ENCODE measurements around the gene CYTH3. TPM values are rescaled to one million over a fixed set of nuclear protein-coding genes. Genes with fewer than 3 reads are reported as not detected.

Gene CYTH3
- total and polyA plus RNA-seq, 2 experiments from 2014 or later = 34.2 to 47.1 TPM

GRCh38 chr7:6139189-6139996, 133.0 kb downstream of the CYTH3 start:
- H3K4me3 ChIP-seq = no peak overlapping the region
- no peaks in the 10 kb centered on the region for H3K9me2 ChIP-seq (ENCODE audit: insufficient read depth)
- peaks cover 28% of the 10 kb centered on the region for H3K36me3 ChIP-seq (ENCODE audit: low read depth)
- H3K9me3 ChIP-seq (ENCODE audit: low read depth) = no peaks in the 10 kb centered on the region
- H3K4me1 ChIP-seq (ENCODE audit: insufficient read depth) = no peaks in the 10 kb centered on the region
- H3K9ac ChIP-seq = no peak overlapping the region
- in situ Hi-C loops (cut with MboI) = no loop called here
- 89 to 90% methylated on average over 17 of the region's 17 CpGs for WGBS, 2 experiments (ENCODE audit: low coverage in 1 of 2, low lambda C conversion rate in 2 of 2, missing lambda C conversion rate in 2 of 2)
- no peaks in the 10 kb centered on the region for H3K27me3 ChIP-seq (replicated peaks; ENCODE audit: insufficient read depth)
- no peak overlapping the region for H3K4me2 ChIP-seq (ENCODE audit: unreplicated experiment)
- no peak overlapping the region for H2AFZ ChIP-seq
- TF ChIP-seq EZH2 (IDR thresholded peaks at IDR 0.05; ENCODE audit: insufficient read depth, poor library complexity, severe bottlenecking) (no peak), EZH2phosphoT487 (IDR thresholded peaks at IDR 0.05; ENCODE audit: insufficient read depth, low read depth) (no peak)
- no peak for DNase-seq
- H3K79me2 ChIP-seq (ENCODE audit: insufficient read depth) = peaks cover 18% of the 10 kb centered on the region; the same call in 1 of the 2 replicates
- no peak overlapping the region for H3K27ac ChIP-seq
- no peaks in the 10 kb centered on the region for H4K20me1 ChIP-seq (ENCODE audit: insufficient read depth)
- no peaks in the 10 kb centered on the region; the same call in 1 of the 2 replicates for H3F3A ChIP-seq (ENCODE audit: insufficient read depth)

GRCh38 chr7:6136475-6136874, 135.9 kb downstream of the CYTH3 start:
- no peak overlapping the region for H2AFZ ChIP-seq
- no peaks in the 10 kb centered on the region for H3K27me3 ChIP-seq (replicated peaks; ENCODE audit: insufficient read depth)
- H3K36me3 ChIP-seq (ENCODE audit: low read depth) = peaks cover 35% of the 10 kb centered on the region
- no peaks in the 10 kb centered on the region; the same call in 1 of the 2 replicates for H3F3A ChIP-seq (ENCODE audit: insufficient read depth)
- H3K9me3 ChIP-seq (ENCODE audit: low read depth) = no peaks in the 10 kb centered on the region
- no peaks in the 10 kb centered on the region for H3K9me2 ChIP-seq (ENCODE audit: insufficient read depth)
- peaks cover 46% of the 10 kb centered on the region for H3K79me2 ChIP-seq (ENCODE audit: insufficient read depth)
- in situ Hi-C loops (cut with MboI) = no loop called here
- WGBS, 2 experiments (ENCODE audit: low coverage in 1 of 2, low lambda C conversion rate in 2 of 2, missing lambda C conversion rate in 2 of 2) = 97% methylated on average over 2 of the region's 2 CpGs
- no peaks in the 10 kb centered on the region for H4K20me1 ChIP-seq (ENCODE audit: insufficient read depth)
- no peak overlapping the region for H3K4me3 ChIP-seq
- no peaks in the 10 kb centered on the region for H3K4me1 ChIP-seq (ENCODE audit: insufficient read depth)
- no peak overlapping the region for H3K9ac ChIP-seq
- H3K27ac ChIP-seq = no peak overlapping the region
- no peak for DNase-seq
- H3K4me2 ChIP-seq (ENCODE audit: unreplicated experiment) = no peak overlapping the region
- TF ChIP-seq EZH2phosphoT487 (IDR thresholded peaks at IDR 0.05; ENCODE audit: insufficient read depth, low read depth) = no peak
- TF ChIP-seq EZH2 (IDR thresholded peaks at IDR 0.05; ENCODE audit: insufficient read depth, poor library complexity, severe bottlenecking) = no peak

DNA sequence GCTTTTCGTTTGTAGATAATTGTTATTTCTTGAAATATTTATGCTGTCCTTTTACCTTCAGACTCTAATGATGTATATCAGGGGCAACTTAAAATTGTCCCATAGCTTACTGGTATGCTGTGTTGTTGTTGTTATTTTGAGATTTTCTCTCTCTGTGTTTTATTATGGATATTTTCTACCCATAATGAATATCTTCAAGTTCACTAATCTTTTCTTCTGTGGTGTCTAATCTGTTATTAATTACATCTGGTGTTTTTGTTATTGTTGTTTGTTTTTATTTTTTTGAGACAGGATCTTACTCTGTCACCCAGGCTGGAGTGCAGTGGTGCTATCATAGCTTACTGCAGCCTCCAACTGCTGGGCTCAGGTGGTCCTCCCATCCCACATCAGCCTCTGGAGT, 139.2 kb downstream of the CYTH3 start:
- Histone ChIP-seq H3K9ac (no peak overlapping the region), H3K36me3 (ENCODE audit: low read depth) (peaks cover 30% of the 10 kb centered on the region; the same call in 1 of the 2 replicates), H3K9me3 (ENCODE audit: low read depth) (no peaks in the 10 kb centered on the region), H3K4me2 (ENCODE audit: unreplicated experiment) (no peak overlapping the region), H4K20me1 (ENCODE audit: insufficient read depth) (no peaks in the 10 kb centered on the region), H2AFZ (no peak overlapping the region), H3K4me1 (ENCODE audit: insufficient read depth) (no peaks in the 10 kb centered on the region), H3K27me3 (replicated peaks; ENCODE audit: insufficient read depth) (no peaks in the 10 kb centered on the region), H3K79me2 (ENCODE audit: insufficient read depth) (peaks cover 75% of the 10 kb centered on the region), H3K9me2 (ENCODE audit: insufficient read depth) (no peaks in the 10 kb centered on the region), H3F3A (ENCODE audit: insufficient read depth) (no peaks in the 10 kb centered on the region; the same call in 1 of the 2 replicates), H3K4me3 (no peak overlapping the region), H3K27ac (no peak overlapping the region)
- WGBS, 2 experiments (ENCODE audit: low coverage in 1 of 2, low lambda C conversion rate in 2 of 2, missing lambda C conversion rate in 2 of 2) = 69 to 78% methylated on average over 1 of the region's 1 CpG
- in situ Hi-C loops (cut with MboI) = no loop called here
- no peak for DNase-seq
- TF ChIP-seq EZH2phosphoT487 (IDR thresholded peaks at IDR 0.05; ENCODE audit: insufficient read depth, low read depth) (no peak), EZH2 (IDR thresholded peaks at IDR 0.05; ENCODE audit: insufficient read depth, poor library complexity, severe bottlenecking) (no peak)

- H3K4me3 ChIP-seq = no peak overlapping the region
- no peak overlapping the region for H3K27ac ChIP-seq
- no peaks in the 10 kb centered on the region for H4K20me1 ChIP-seq (ENCODE audit: insufficient read depth)
- peaks cover 21% of the 10 kb centered on the region; the same call in 1 of the 2 replicates for H3K36me3 ChIP-seq (ENCODE audit: low read depth)
- in situ Hi-C loops (cut with MboI) = no loop called here
- H3K9ac ChIP-seq = no peak overlapping the region
- H3F3A ChIP-seq (ENCODE audit: insufficient read depth) = no peaks in the 10 kb centered on the region
- no peaks in the 10 kb centered on the region for H3K9me3 ChIP-seq (ENCODE audit: low read depth)
- H3K27me3 ChIP-seq (replicated peaks; ENCODE audit: insufficient read depth) = no peaks in the 10 kb centered on the region
- TF ChIP-seq EZH2phosphoT487 (IDR thresholded peaks at IDR 0.05; ENCODE audit: insufficient read depth, low read depth) = no peak
- TF ChIP-seq EZH2 (IDR thresholded peaks at IDR 0.05; ENCODE audit: insufficient read depth, poor library complexity, severe bottlenecking) = no peak
- H3K4me1 ChIP-seq (ENCODE audit: insufficient read depth) = no peaks in the 10 kb centered on the region
- no peak overlapping the region for H2AFZ ChIP-seq
- no peaks in the 10 kb centered on the region for H3K9me2 ChIP-seq (ENCODE audit: insufficient read depth)
- DNase-seq = no peak
- H3K4me2 ChIP-seq (ENCODE audit: unreplicated experiment) = no peak overlapping the region
- 89 to 90% methylated on average over 10 of the region's 10 CpGs for WGBS, 2 experiments (ENCODE audit: low coverage in 1 of 2, low lambda C conversion rate in 2 of 2, missing lambda C conversion rate in 2 of 2)
- H3K79me2 ChIP-seq (ENCODE audit: insufficient read depth) = peaks cover 95% of the 10 kb centered on the region
These were observed 142.3 kb downstream of the CYTH3 start for GRCh38 chr7:6130007-6130587.

Measured in GM23248 (cell line).